Stimulated activated CD4-positive, alpha-beta T cell treated with anti-CD3 and anti-CD28 coated beads, Interleukin-1b, Interleukin-23, amount 100 ng/mL, for 24 hours (primary cell): Measurements from ENCODE around the gene PDE9A.

ENCODE experiments used
- DNase-seq, 4 experiments: peaks; one replicate each; pipeline ENCODE4 v3.0.0-alpha.2; 2020; ENCODE audit warnings: low read depth in 4 of 4, low spot score in 1 of 4

Gene PDE9A

DNA sequence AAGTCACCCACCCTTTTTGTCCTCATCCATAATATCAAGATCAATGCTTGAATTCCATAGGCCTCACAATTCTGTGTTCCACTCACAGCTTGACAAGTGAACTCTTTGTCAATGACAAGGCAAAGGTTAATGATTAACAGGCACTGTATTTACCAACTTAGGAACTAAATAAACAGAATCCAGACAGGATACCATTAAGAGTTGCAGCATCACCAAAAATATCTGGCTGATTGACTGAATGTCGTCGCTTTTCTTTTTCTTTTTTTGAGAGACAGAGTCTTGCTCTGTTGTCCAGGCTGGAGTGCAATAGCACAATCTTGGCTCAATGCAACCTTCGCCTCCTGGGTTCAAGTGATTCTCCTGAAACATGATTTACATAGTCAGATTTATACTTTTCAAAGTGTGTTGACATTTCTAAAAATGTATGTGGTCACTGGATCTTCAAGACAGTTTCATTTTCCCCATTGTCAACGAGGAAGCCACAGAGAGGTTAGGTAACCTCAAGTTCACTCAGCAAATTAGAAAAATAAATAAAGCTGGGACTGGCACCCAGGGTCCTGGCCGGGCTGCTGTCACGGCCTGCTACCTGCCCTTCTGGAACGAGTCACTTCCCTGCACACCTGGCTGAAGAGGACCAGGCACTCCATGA lies 81.0 kb downstream of the PDE9A start:
- DNase-seq = no peak

DNA sequence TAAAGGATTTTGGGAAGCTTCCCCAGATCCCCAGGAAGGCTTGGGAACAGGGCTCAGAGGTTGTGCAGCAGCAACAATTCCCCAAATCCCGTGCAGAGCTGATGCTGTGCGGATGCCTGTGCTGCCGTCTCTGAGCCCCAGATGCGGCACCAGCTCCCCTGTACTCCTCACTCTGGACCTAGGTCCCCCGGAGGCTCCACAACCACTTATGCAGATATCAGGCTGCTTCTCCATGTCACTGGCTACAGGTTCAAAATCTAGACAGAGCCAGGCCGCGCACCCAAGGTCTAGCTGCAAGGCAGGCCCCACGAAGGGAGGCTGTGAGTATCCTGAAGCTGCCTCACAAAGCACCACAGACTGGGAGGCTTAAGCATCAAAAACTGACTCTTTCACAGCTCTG lies 81.6 kb downstream of the PDE9A start:
- DNase-seq = no peak

DNA sequence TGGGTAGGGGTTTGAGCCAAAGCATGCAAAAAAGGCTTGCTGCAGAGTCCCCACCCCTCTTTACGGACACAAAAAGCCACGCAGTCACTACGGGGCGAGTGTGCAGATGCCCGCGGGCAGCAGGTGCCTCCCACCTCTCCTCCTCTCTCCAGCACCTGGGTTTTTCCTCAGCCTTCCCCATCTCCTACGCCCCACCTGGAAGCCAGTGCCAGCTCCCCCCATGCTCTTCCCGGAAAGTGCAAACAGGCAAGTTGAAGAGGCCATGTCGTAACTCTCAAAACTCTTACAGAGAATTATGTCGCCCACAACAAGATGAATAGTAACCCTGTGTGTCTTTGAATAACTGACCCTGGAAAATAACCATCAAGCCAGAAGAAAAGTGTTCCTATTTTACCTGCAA lies 82.5 kb downstream of the PDE9A start:
- DNase-seq = no peak

DNA sequence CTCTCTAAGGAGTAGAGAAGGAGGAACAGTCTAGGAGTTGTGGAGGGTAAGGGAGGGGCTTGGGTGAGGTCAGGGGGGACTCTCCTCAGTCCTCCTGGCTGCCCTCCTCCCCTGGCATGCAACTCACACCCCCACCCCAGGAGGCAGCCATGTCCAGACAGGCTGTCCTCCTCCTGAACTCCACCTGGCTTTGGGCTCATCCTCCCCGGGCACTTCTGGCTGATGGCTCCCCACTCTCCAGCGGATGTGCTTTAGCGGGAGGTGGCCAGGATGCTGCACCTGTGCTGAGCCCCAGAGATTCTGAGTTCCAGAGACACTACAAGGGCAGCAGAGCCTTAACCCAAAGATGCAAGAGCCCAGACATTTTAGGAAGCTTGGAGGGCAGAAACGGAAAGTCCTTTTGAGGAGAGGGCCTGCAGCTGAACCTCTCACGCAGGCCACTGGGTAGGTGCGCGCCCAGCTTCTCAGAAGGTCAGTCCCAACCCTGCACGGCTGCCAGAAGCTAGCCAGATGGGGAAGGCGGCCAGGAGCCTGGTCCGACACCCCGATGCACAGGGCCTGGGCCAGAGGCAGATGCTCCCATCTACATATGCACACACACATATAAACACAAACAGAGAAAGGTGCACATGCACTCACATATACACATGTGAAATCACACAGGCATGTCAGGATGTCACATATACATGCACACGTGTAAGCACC lies 83.4 kb downstream of the PDE9A start:
- no peak for DNase-seq

DNA sequence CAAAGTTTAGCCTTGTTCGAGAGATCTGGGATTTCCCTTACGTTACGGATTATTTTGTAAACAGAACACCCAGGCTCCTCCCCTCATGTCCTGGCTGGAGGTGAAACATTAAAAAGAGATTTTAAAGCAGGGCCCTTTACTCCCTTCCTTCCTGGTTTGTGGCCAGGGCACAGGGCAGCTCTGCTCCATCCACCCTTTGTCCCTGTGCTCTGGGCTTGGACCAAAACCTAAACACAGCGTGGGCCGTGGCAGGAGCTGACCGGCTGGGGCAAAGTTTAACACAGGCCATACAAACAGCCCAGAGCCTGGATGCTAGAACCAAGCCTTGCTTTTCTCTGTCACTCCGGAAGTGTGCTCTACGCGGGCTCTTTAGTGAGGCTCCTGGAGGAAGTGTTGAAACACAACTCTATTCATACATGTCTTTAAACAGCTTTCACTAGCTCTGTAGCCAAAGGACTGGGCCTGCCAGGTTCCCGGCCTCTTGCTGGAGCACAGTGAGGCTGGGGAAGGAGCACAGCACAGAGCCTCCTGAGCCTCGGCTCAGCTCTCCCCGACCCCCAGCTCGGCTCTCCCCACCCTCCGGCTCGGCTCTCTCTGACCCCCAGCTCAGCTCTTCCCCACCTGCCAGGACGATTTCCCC lies 84.7 kb downstream of the PDE9A start:
- no peak for DNase-seq

DNA sequence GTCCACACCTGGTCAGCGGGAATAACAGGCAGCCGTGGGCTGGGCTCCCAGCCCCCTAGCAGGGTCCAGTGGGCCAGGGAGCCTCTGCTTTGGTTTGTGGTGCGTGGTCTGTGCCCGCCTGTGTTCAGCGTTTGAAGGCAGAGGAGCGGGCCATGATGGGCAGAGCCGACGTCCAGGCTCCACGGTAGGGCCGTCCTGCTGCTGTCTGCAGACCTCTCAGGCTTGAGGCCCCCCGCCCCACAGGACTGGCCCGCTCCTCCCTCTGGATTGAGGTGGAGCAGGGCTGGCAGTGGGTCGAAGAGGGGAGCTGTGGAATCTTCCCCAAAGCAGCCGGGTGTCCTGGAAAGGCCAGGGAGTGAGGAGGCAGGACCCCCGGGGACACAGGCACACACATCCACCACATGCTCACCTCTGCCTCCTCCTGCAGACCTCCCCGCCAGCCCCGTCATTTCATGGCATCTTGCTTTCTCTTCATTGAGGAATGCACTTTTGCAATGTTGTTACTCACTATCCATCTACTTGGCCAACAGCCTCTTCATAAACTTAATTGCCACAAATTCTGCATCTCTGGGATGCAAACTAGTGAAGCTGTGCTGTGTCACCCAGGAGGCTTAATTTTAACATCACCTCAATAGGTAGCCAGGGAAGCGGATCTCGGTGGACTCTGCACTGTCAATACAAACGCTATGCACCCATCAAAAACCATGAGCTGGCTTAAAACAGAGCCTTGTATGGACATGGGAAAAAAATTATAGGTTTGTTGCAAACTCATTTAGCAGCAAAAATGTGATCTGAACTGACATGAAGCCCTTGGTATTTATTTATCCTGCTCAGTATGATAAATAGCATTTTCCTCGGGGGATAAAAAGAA lies 85.9 kb downstream of the PDE9A start:
- DNase-seq = no peak

DNA sequence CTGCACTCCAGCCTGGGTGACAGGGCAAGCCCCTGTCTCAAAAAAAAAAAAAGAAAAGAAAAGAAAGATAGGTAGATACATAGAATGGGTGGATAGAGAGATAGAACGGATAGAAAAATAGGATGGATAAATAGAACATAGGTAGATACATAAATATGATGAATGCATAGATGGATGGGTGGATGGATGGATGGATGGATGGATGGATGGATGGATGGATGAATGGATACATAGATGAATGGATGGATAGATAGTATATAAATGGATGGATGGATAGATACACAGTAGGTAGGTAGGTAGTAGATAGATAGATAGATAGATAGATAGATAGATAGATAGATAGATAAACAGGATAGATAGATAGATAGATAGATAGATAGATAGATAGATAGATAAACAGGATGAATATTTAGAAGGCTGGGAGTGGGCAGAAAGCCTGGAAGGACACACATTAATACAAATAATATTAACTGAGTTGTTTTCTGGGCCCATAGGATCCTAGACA lies 87.0 kb downstream of the PDE9A start:
- DNase-seq = no peak

DNA sequence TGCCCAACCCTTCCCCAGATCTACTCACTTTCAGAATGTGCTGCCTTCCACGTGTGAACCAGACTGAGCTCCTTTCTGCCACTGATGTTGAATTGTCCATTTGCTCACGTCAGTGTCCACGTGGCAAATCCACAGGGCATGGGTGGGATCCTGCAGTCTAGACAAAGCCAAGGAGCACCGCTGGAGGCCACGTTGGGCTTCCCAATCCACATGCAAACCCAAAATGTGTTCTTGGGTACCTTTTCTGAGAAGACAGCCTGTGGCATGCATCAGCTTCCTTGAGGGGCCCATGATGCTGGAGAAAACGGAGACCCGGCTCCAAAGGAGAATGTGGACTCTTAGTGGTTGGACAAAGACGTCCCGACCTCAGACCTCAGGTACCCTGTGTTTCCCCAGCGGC lies 87.6 kb downstream of the PDE9A start:
- DNase-seq = no peak

DNA sequence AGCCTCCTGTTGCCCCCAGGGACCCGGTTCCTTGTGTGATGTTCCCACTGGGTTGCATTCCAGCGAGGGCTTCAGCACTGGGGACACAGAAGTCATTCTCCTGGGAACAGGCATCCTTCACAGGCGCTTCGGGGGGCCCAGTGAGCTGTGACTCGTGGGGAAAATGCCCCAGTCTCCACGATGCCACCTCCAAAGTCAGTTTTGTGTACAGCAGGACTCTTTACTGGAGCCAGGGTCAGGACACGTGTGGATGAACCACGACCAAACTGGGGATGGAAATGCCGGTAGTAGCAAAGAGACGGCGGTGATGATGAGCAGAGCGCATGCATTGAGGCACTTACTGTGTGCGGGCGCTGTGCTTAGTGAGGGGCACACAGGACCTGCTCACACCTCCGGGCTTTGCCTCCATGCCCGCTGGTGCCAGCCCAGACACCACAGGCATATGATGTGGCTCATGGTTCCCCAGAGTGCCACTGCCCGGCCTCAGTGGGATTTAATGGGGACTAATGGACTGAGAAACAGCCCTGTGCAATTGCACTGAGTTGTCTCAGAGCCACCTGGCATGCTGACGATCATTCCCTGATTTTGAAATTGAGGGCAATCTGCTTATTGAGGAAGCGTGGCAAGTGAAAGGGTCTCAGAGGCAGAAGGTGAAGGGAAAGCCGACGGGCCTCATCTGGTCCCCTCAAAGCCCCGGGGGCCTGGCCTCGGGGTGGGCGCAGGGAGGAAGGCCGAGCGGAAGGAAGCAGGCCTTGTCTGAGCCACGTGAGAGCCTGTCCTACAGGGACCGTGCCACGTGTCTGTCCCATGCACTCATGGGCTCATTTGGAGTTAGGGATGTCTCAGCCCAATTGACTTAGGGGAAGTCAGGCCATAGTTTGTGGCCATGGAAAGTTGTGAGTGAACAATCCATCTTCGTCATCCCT lies 91.4 kb downstream of the PDE9A start:
- no peak for DNase-seq

DNA sequence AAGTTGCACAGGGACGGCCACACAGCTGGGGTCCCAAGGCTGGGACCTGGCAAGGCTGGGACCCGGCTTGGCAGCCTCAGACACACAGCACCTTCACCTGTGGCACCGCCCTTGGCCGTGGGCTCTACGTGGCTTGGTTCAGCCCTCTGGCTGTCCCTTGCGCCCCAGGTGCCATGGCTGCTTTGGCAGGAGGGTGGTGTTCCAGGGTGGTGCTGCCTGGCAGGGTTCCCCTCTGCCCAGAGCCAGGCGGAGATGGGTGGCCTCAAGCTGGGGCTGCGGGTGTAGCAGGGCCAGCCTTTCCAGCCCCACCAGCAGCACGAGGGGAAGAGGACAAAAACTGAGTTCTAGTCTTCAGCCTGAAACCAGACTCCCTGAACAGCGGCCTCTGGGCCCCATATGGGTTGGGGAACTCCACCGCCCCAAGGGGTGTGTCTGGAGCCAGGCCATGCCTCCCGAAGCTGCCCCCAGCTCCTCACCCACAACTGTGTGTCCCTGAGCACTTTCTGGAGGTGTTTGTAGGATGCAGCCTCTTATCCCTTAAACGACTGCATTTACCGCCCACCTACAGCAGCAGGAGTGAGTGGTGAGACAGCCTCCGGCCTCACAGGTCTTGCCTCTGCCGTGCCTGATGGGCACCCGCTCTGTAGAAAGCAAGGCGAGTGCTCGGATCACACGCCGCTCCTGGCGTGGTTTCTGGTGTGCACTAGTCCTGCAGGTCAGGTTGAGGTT lies 92.3 kb downstream of the PDE9A start:
- no peak for DNase-seq

DNA sequence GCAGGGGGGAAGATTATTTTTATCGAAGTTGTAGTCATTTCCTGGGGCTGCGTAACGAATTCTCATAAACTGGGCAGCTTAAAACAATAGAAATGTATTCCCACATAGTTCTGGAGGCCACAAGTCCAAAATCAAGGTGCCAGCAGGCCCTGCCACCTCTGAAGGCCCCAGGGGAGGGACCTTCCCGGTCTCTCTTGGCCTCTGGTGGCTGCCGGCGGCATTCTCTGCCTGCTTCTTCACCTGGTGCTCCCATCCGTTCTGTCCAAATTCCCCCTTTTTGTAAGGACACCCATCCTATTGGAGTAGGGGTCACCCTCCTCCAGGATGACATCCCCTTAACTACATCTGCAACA lies 92.8 kb downstream of the PDE9A start:
- no peak for DNase-seq

DNA sequence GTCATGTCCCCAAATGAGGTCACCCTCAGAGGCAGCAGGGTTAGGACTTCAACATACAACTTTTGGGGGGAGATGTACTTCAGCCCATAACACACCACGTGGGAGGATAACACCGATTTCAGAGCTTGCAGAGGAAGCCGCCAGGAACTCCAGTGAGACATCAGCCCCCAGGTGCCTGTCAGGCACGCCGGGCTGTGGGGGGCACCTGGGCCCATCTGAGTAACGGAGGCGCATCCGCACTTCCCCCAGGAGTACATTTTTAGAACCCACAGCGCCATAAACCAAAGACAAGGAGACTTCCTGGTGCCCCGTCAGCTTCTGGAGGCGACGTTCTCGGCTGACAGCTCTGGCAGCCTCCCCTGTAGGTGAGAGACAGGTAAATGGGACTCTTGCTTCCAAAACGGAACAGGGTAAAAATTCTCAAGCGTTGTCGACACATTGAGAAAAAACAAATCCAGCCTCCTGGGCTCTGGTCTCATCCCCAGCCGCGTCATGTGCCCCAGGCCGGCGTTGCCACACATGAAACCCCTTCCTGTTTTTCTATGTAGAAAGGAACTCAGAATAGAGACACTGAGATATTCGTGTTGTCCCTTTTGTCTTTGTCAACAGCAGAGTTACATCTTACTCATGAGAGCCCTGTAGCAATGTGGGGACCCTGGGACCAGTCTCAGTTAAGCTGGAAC lies 93.3 kb downstream of the PDE9A start:
- peak in 2 of 4 experiments; percentile 3 to 6 for DNase-seq

DNA sequence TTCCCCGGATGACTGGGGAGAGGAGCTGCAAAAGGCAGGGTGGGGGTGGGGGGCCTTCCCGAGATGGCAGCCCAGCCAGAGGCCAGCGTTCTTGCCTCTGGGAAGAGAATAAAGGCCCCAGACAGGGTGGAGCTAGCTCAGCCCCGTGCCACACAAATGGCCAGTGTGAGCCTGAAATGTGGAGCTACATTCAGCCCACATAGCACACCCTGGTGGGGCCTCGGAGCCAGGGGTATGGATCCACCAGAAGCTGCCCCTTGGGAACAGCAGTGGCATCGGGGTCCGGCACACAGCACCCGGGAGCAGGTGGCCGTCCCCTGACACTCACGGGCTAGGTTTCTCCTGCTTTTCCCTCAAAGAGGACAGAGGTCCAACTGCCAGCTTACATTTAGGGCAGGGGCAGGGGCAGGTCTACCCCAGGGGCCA lies 93.9 kb downstream of the PDE9A start:
- DNase-seq = no peak

DNA sequence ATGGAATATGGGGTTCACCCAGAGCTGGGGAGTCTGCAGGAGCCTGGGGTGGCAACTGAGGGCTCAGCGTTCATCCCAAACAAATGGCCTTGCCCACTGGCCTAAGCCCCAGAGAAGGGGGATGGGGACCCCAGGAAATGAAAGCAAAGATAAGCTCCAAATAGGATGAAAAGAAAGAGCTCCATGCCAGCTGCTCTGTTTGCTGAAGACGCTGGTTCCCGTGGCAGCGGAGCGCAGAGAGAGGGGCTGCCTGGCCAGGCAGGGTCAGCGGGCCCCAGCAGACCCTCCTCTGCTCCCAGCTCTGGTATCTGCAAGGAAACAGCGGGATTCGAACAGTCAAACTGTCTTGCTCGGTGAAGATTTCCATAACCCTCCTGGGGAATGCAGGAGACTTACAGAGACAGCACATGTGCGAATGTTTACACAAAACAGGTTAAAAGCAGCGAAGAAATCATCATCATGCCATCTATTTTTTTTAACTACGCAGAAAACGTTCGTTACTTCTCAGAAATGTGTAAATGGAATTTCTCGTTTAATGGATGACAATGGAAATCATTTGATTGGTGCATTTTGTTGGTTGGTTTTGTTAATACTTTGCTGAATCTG lies 94.4 kb downstream of the PDE9A start:
- no peak for DNase-seq

DNA sequence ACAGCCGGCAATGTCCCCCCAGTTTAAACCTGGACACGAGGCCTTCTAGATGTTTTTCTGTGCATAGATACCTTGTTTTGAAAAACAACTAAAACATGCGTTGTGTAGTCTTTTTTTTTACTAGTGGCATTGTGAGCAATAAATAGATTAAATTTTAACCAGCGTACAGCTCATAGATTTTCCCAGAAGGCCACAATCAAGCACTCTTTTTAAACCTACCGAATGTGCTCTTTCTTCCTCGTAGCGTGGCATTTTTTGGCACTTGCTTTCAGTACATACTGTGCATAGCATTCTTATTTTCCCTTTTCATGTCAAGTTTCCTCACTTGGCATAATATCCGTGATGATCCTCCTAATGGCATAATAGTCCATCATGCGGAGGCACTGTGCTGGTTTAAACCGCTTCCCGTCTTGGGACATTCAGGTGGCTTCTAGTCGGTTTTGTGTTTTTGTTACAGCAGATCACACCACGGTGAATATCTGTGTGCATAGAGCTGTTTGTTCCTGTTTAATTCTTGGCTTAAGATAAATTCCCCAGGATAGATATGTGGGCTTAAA lies 95.3 kb downstream of the PDE9A start:
- DNase-seq = no peak

DNA sequence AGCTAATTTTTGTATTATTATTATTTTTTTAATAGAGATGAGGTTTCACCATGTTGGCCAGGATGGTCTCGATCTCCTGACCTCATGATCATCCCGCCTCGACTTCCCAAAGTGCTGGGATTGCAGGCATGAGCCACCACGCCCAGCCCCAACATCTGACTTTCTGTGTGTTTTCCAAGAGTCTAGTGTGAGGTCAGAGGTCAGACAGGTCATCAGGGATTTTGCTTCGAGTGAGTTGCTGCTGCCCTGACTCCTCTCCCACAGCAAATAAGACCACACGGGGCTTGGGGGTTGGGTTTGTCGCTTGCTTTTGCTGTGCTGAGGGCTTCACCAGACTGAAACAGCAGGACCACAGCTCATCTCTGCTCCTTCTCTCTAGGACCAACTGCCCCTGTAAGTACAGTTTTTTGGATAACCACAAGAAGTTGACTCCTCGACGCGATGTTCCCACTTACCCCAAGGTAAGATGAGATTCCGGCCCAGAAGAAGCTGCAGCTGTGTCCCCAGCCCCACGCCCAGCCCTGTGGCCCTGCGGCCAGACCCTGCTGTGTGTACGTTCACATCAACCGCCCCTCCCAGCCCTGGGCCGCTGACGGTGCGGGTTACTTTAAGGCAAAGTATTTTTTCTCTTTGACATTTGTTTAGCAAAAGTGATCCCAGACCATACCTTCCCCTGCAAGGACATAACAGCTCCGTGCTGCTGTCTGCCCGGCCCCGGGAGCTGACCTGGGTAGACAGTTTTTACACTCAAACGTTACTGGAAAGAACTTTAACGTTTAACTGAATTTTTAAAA lies 97.5 kb downstream of the PDE9A start:
- no peak for DNase-seq

DNA sequence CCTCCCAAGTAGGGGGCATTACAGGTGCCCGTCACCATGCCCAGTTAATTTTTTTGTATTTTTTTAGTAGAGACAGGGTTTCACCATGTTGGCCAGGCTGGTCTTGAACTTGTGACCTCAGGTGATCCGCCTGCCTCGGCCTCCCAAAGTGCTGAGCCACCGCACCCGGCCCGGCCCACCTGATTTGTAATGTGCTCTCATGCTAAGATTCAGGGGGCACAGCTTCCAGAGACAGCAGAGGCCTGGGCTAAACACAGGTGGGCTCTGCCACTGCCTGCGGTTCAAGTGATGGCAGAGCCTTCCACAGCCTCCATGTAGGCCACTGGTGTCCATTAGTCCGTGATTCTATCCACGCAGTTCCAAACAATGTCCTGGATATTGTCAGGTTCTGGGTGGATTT lies 98.4 kb downstream of the PDE9A start:
- DNase-seq = no peak

DNA sequence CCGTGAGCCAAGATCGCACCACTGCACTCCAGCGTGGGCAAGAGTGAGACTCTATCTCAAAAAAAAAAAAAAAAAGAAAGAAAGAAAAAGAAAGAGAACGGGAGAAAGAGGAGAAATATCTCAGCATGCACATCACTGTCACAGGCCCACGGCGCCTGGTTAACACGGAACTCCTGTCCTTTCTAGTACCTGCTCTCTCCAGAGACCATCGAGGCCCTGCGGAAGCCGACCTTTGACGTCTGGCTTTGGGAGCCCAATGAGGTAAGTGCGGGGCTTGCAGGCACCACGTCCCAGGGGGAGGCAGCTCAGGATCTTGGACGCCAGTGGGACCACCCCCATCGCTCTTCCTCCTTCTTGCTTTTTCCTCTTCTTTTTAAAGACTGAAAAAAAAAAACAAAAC lies 100.4 kb downstream of the PDE9A start:
- no peak for DNase-seq
